H1 (cell line): Measurements from ENCODE around the gene RWDD3. TPM values are rescaled to one million over a fixed set of nuclear protein-coding genes. Genes with fewer than 3 reads are reported as not detected.

Experiments
- CTCF ChIA-PET: fragments of 300-600 bp; sonication (Branson Sonifier 250); formaldehyde crosslinking; loops from one replicate; lab custom pipeline; 2021; ENCODE audit not compliant: partially characterized antibody; lab: Charles Lee
- POLR2A ChIA-PET: fragments of 300-600 bp; sonication (Branson Sonifier 250); formaldehyde crosslinking; loops from one replicate; lab custom pipeline; 2021; ENCODE audit warnings: inconsistent platforms; ENCODE audit not compliant: partially characterized antibody; lab: Charles Lee
- DNase-seq, 2 experiments: peaks; one replicate each; pipeline versions ENCODE4 v3.0.0 to v3.0.0-alpha.2; 2010 to 2022; ENCODE audit warnings: low spot score in 2 of 2, low read depth in 1 of 2, mixed read lengths in 1 of 2
- FAIRE-seq: peaks from 2 replicates; lab custom pipeline; 2011; peaks lifted over from hg19 to GRCh38; lab: Jason Lieb, UNC
- H2AFZ ChIP-seq: 2 replicates; pipeline ENCODE4 v1.8.1; 2012; ENCODE audit warnings: low read length, inconsistent platforms
- H2AK5ac ChIP-seq: 2 replicates; pipeline ENCODE4 v1.6.1; 2013; ENCODE audit warnings: low read depth, low read length
- H2BK120ac ChIP-seq: replicated peaks from 2 replicates; pipeline ENCODE3; 2013; ENCODE audit warnings: low read depth, low read length, inconsistent platforms
- H2BK12ac ChIP-seq: 2 replicates; pipeline ENCODE4 v1.6.1; 2013; ENCODE audit warnings: low read depth, low read length
- H2BK15ac ChIP-seq: 2 replicates; pipeline ENCODE4 v1.6.1; 2013; ENCODE audit warnings: low read length
- H2BK20ac ChIP-seq: 2 replicates; pipeline ENCODE4 v1.6.1; 2013; ENCODE audit warnings: low read length
- H2BK5ac ChIP-seq: 2 replicates; pipeline ENCODE4 v1.6.1; 2013; ENCODE audit warnings: low read depth, low read length
- H3K14ac ChIP-seq: 2 replicates; pipeline ENCODE4 v1.6.1; 2013; ENCODE audit warnings: inconsistent platforms; ENCODE audit not compliant: insufficient read length
- H3K18ac ChIP-seq: 2 replicates; pipeline ENCODE4 v1.6.1; 2013; ENCODE audit warnings: low read length; ENCODE audit errors: extremely low read depth
- H3K23ac ChIP-seq: 2 replicates; pipeline ENCODE4 v1.6.1; 2013; ENCODE audit warnings: inconsistent platforms; ENCODE audit not compliant: insufficient read length
- H3K23me2 ChIP-seq: 2 replicates; pipeline ENCODE4 v1.6.1; 2013; ENCODE audit warnings: low read depth, low read length
- H3K27ac ChIP-seq: 2 replicates; pipeline ENCODE4 v1.6.1; 2011; ENCODE audit warnings: low read depth, low read length, inconsistent platforms
- H3K27me3 ChIP-seq, 4 experiments: replicated peaks in 1 of 4; 1 replicate in 1 of 4; 2 replicates in 3 of 4; pipeline versions ENCODE4 v1.6.1 to v1.8.1; 2011 to 2013; ENCODE audit warnings: low read length in 3 of 4, mild to moderate bottlenecking in 3 of 4, inconsistent platforms in 2 of 4, mixed read lengths in 2 of 4, moderate library complexity in 1 of 4; ENCODE audit not compliant: control insufficient read depth in 3 of 4, insufficient read depth in 3 of 4; ENCODE audit errors: extremely low read depth in 1 of 4
- H3K36me3 ChIP-seq, 4 experiments: 2 replicates each; pipeline versions ENCODE4 v1.6.1 to v1.8.1; 2011 to 2013; ENCODE audit warnings: mild to moderate bottlenecking in 4 of 4, low read length in 3 of 4, moderate library complexity in 2 of 4, control low read depth in 1 of 4, inconsistent platforms in 1 of 4; ENCODE audit not compliant: insufficient read depth in 4 of 4, control insufficient read depth in 2 of 4
- H3K4ac ChIP-seq: replicated peaks from 2 replicates; pipeline ENCODE3; 2013; ENCODE audit warnings: low read length, low read depth, mixed read lengths, inconsistent platforms; ENCODE audit not compliant: insufficient read length
- H3K4me1 ChIP-seq, 4 experiments: replicated peaks in 1 of 4; 1 replicate in 1 of 4; 2 replicates in 3 of 4; pipeline versions ENCODE4 v1.6.1 to v1.8.1; 2011 to 2013; ENCODE audit warnings: low read length in 3 of 4, inconsistent platforms in 2 of 4, mixed read lengths in 1 of 4; ENCODE audit not compliant: insufficient read depth in 4 of 4, control insufficient read depth in 3 of 4
- H3K4me2 ChIP-seq, 2 experiments: 2 replicates each; pipeline versions ENCODE4 v1.6.1 to v1.8.1; 2011 to 2013; ENCODE audit warnings: low read depth in 2 of 2, low read length in 2 of 2, control low read depth in 1 of 2, inconsistent platforms in 1 of 2, mild to moderate bottlenecking in 1 of 2; ENCODE audit not compliant: insufficient read depth in 1 of 2
- H3K4me3 ChIP-seq, 4 experiments: fragments of 200-600, 300-600 bp in 1 of 4; sonication (generic), shearing (Covaris generic), sonication (Bioruptor Twin) in 1 of 4; 2 replicates each; pipeline versions ENCODE4 v1.5.1 to v1.8.1; 2011 to 2016; ENCODE audit warnings: low read length in 4 of 4, low read depth in 3 of 4, control low read depth in 2 of 4, inconsistent platforms in 2 of 4, mild to moderate bottlenecking in 2 of 4, mixed read lengths in 1 of 4, moderate library complexity in 1 of 4; ENCODE audit not compliant: insufficient read depth in 2 of 4; ENCODE audit errors: extremely low read depth in 1 of 4
- H3K56ac ChIP-seq: replicated peaks from 2 replicates; pipeline ENCODE3; 2013; ENCODE audit warnings: low read depth, mild to moderate bottlenecking, mixed read lengths, low read length, inconsistent platforms; ENCODE audit not compliant: insufficient read length
- H3K79me1 ChIP-seq: 2 replicates; pipeline ENCODE4 v1.6.1; 2013; ENCODE audit warnings: low read depth, low read length, control low read depth
- H3K79me2 ChIP-seq, 2 experiments: 2 replicates each; pipeline versions ENCODE4 v1.6.1 to v1.8.1; 2012 to 2013; ENCODE audit warnings: low read length in 2 of 2, mild to moderate bottlenecking in 2 of 2, inconsistent platforms in 1 of 2; ENCODE audit not compliant: insufficient read depth in 2 of 2, control insufficient read depth in 1 of 2
- H3K9ac ChIP-seq, 4 experiments: replicated peaks in 1 of 4; 1 replicate in 1 of 4; 2 replicates in 3 of 4; pipeline versions ENCODE4 v1.6.1 to v1.8.1; 2011 to 2013; ENCODE audit warnings: low read depth in 3 of 4, low read length in 3 of 4, control low read depth in 2 of 4, mild to moderate bottlenecking in 2 of 4, moderate library complexity in 2 of 4, inconsistent platforms in 1 of 4; ENCODE audit errors: extremely low read depth in 1 of 4
- H3K9me3 ChIP-seq, 2 experiments: 2 replicates each; pipeline versions ENCODE4 v1.6.1 to v1.8.1; 2012 to 2013; ENCODE audit warnings: mild to moderate bottlenecking in 2 of 2, moderate library complexity in 2 of 2, control low read depth in 1 of 2, inconsistent platforms in 1 of 2, low read depth in 1 of 2, low read length in 1 of 2, mixed read lengths in 1 of 2; ENCODE audit not compliant: insufficient read depth in 2 of 2
- H4K20me1 ChIP-seq, 2 experiments: replicated peaks in 1 of 2; 2 replicates each; pipeline versions ENCODE3 to v1.8.1; 2011 to 2013; ENCODE audit warnings: inconsistent platforms in 2 of 2, low read length in 2 of 2, mild to moderate bottlenecking in 1 of 2; ENCODE audit not compliant: insufficient read depth in 2 of 2, control insufficient read depth in 1 of 2
- H4K5ac ChIP-seq: 2 replicates; pipeline ENCODE4 v1.6.1; 2013; ENCODE audit warnings: low read length, low read depth, mixed read lengths, inconsistent platforms; ENCODE audit not compliant: insufficient read length
- H4K8ac ChIP-seq: 2 replicates; pipeline ENCODE4 v1.8.0; 2013; ENCODE audit warnings: mild to moderate bottlenecking, moderate library complexity, low read length, inconsistent platforms; ENCODE audit not compliant: insufficient read depth; ENCODE audit errors: extremely low read depth
- H4K91ac ChIP-seq: replicated peaks from 2 replicates; pipeline ENCODE3; 2013; ENCODE audit warnings: low read length, mixed read lengths, inconsistent platforms; ENCODE audit not compliant: insufficient read length
- CEBPB ChIP-seq: IDR thresholded peaks from 2 replicates; pipeline ENCODE4 v1.6.1; 2012; ENCODE audit warnings: low read depth, low read length
- EGR1 ChIP-seq: IDR thresholded peaks from 2 replicates; pipeline ENCODE4 v1.6.1; 2011; ENCODE audit warnings: low read depth, low read length, borderline replicate concordance
- HDAC6 ChIP-seq: IDR thresholded peaks from one replicate; pipeline ENCODE4 v1.7.1; 2012; ENCODE audit warnings: low read depth, mild to moderate bottlenecking, inconsistent platforms, low read length, moderate library complexity
- JUND ChIP-seq: IDR thresholded peaks from 2 replicates; pipeline ENCODE4 v1.6.1; 2011; ENCODE audit warnings: mild to moderate bottlenecking, improper control_type of control experiment, low read length
- KDM1A ChIP-seq: fragments of 200-600, 300-600 bp; sonication (generic); IDR thresholded peaks from 2 replicates; pipeline ENCODE4 v1.7.1; 2016; ENCODE audit warnings: mild to moderate bottlenecking, low read length, borderline replicate concordance
- KDM5A ChIP-seq: fragments of 200-600 bp; IDR thresholded peaks from 2 replicates; pipeline ENCODE4 v1.7.1; 2012; ENCODE audit warnings: mild to moderate bottlenecking, low read length, inconsistent platforms, mixed read lengths
- MAFK ChIP-seq: IDR thresholded peaks from 2 replicates; pipeline ENCODE4 v1.6.1; 2012; ENCODE audit warnings: low read depth, mild to moderate bottlenecking, improper control_type of control experiment, low read length
- NRF1 ChIP-seq: IDR thresholded peaks from 2 replicates; pipeline ENCODE4 v1.6.1; 2011; ENCODE audit warnings: mild to moderate bottlenecking, low read depth, low read length, improper control_type of control experiment
- RAD21 ChIP-seq, 2 experiments: IDR thresholded peaks in 1 of 2; conservative IDR thresholded peaks in 1 of 2; 2 replicates each; pipeline ENCODE4 v1.6.1; 2011; ENCODE audit warnings: low read depth in 2 of 2, low read length in 2 of 2, improper control_type of control experiment in 1 of 2, inconsistent platforms in 1 of 2, mild to moderate bottlenecking in 1 of 2, moderate library complexity in 1 of 2
- RNF2 ChIP-seq: fragments of 200-900, 300-1000 bp; sonication (generic); IDR thresholded peaks from 2 replicates; pipeline ENCODE4 v1.7.1; 2016; ENCODE audit warnings: borderline replicate concordance, low read depth, mild to moderate bottlenecking, antibody characterized with exemption, low read length; ENCODE audit not compliant: poor library complexity, severe bottlenecking; ENCODE audit errors: missing control alignments
- TBP ChIP-seq: IDR thresholded peaks from 2 replicates; pipeline ENCODE4 v1.6.1; 2011; ENCODE audit warnings: low read depth, low read length, improper control_type of control experiment
- USF2 ChIP-seq: IDR thresholded peaks from 2 replicates; pipeline ENCODE4 v1.6.1; 2011; ENCODE audit warnings: low read length, improper control_type of control experiment
- WGBS, 2 experiments: shearing (Covaris generic) in 1 of 2; methylation state at CpG; one replicate each; pipeline versions ENCODE4 v1.1.6 to v1.1.7; 2013 to 2015; ENCODE audit warnings: low lambda C conversion rate in 2 of 2, mixed read lengths in 2 of 2, inconsistent platforms in 1 of 2, low coverage in 1 of 2, missing lambda C conversion rate in 1 of 2; ENCODE audit not compliant: insufficient replicate concordance in 2 of 2, insufficient coverage in 1 of 2, insufficient read length in 1 of 2; ENCODE audit errors: extremely low coverage in 1 of 2, missing lambda C conversion rate in 1 of 2; 5-methylcytosine and 5-hydroxymethylcytosine counted together
- polyA plus RNA-seq, 7 experiments: library from polyadenylated mRNA; depleted of rRNA in 3 of 7; stranded (reverse) in 5 of 7; unstranded in 2 of 7; fragments of >200 nt in 5 of 7; fragments of 200-250 nt in 2 of 7; gene quantifications; 1 replicate in 5 of 7; 2 replicates in 1 of 7; 4 replicates in 1 of 7; pipeline versions ENCODE4 v1.2.1 to v1.2.3, GENCODE V29; 2011 to 2013; ENCODE audit warnings: missing spikeins in 2 of 7, mixed read lengths in 2 of 7
- total RNA-seq: library from RNA; stranded (reverse); fragmentation: NEBNext Ultra II Directional; extraction: Animal tissue kit (Norgen Biotek cat#: 25700); gene quantifications from 2 replicates; pipeline ENCODE4 v1.2.1, GENCODE V29; 2021

The RWDD3 gene
- total and polyA plus RNA-seq, 2 of the 8 experiments (the other 6 are each of a cell fraction or from before 2014, with no cell fraction given), result 7.9 to 14.5 TPM

- Histone ChIP-seq H3K9me3 (no peaks in the 10 kb centered on the region), H3K23me2 (no peaks in the 10 kb centered on the region), H4K20me1 (no peaks in the 10 kb centered on the region), H2BK5ac (no peak overlapping the region), H4K5ac (no peak overlapping the region), H3K27ac (no peak overlapping the region), H3K14ac (no peak overlapping the region), H2BK15ac (no peak overlapping the region), H4K91ac (no peak overlapping the region), H3K4me2 (no peak overlapping the region), H3K4ac (no peak overlapping the region), H2AFZ (no peak overlapping the region), H3K36me3 (no peaks in the 10 kb centered on the region), H3K4me1 (no peaks in the 10 kb centered on the region), H3K27me3 (no peaks in the 10 kb centered on the region), H3K9ac (no peak overlapping the region), H2BK20ac (no peak overlapping the region), H2BK120ac (no peak overlapping the region), H2AK5ac (no peak overlapping the region), H2BK12ac (no peak overlapping the region), H3K56ac (no peak overlapping the region), H3K79me2 (no peaks in the 10 kb centered on the region), H3K23ac (no peak overlapping the region), H3K79me1 (no peaks in the 10 kb centered on the region), H4K8ac (no peak overlapping the region), H3K4me3 (no peak overlapping the region), H3K18ac (no peak overlapping the region)
- ChIA-PET POLR2A (interaction anchor here (1.1 kb wide), 1 partner anchor 90 kb away, joined by 4 read pairs; the partner anchor contains the start of gene TLCD4), CTCF (interaction anchor here (0.9 kb wide), 1 partner anchor 18 kb away, joined by 3 read pairs; no protein-coding TSS in a partner anchor)
- WGBS, 2 experiments, result 91% methylated on average over 6 of the region's 6 CpGs; no CpG with 5 or more reads in 1 of the 2 experiments
- DNase-seq (no peak), FAIRE-seq (no peak)
- no peak for TF ChIP-seq EGR1
- TF ChIP-seq JUND, result no peak
- TF ChIP-seq KDM5A, result no peak
- no peak for TF ChIP-seq HDAC6
- TF ChIP-seq KDM1A, result no peak
- no peak for TF ChIP-seq USF2
- no peak for TF ChIP-seq RNF2
- no peak for TF ChIP-seq TBP
- TF ChIP-seq RAD21 (IDR thresholded peaks at IDR 0.05 in 1 of 2, conservative IDR thresholded peaks at IDR 0.05 in 1 of 2; ENCODE audit: low read depth in 2 of 2, low read length in 2 of 2), result no peak
- TF ChIP-seq NRF1, result no peak
- no peak for TF ChIP-seq CEBPB
- no peak for TF ChIP-seq MAFK
Measured at GRCh38 chr1:95207223-95207935, 26.6 kb upstream of the RWDD3 start.
